Duodenal mucosa (tissue), 2 donors: ENCODE results near the gene PTPRN2.
A peak's percentile ranks its signal among the peaks of the same experiment; 100 is the strongest.
"Not testable (repeated sequence)": the region's sequence is repeated elsewhere in the genome, so short reads cannot be mapped to it uniquely, and the experiment has no call there.

Experiments used
- H3K27ac ChIP-seq: one replicate; pipeline ENCODE4 v1.7.0; 2013; ENCODE audit warnings: low read depth, low read length
- H3K27me3 ChIP-seq, 2 donors: one replicate each; pipeline ENCODE4 v1.7.0; 2013; ENCODE audit warnings: low read length in 2 of 2, control low read depth in 1 of 2; ENCODE audit not compliant: insufficient read depth in 2 of 2, control insufficient read depth in 1 of 2
- H3K36me3 ChIP-seq, 2 donors: one replicate each; pipeline ENCODE4 v1.7.0; 2013; ENCODE audit warnings: low read length in 2 of 2, control low read depth in 1 of 2; ENCODE audit not compliant: insufficient read depth in 2 of 2, control insufficient read depth in 1 of 2
- H3K4me1 ChIP-seq, 2 donors: one replicate each; pipeline ENCODE4 v1.7.0; 2013; ENCODE audit warnings: low read length in 2 of 2, control low read depth in 1 of 2; ENCODE audit not compliant: insufficient read depth in 2 of 2, control insufficient read depth in 1 of 2
- H3K4me3 ChIP-seq, 2 donors: one replicate each; pipeline ENCODE4 v1.7.0; 2013; ENCODE audit warnings: low read length in 2 of 2, low read depth in 1 of 2
- H3K9ac ChIP-seq, 2 donors: one replicate each; pipeline ENCODE4 v1.7.0; 2013; ENCODE audit warnings: low read length in 2 of 2, low read depth in 1 of 2
- H3K9me3 ChIP-seq, 2 donors: one replicate each; pipeline ENCODE4 v1.7.0; 2013; ENCODE audit warnings: low read length in 2 of 2, control low read depth in 1 of 2; ENCODE audit not compliant: control insufficient read depth in 1 of 2

Gene PTPRN2

DNA sequence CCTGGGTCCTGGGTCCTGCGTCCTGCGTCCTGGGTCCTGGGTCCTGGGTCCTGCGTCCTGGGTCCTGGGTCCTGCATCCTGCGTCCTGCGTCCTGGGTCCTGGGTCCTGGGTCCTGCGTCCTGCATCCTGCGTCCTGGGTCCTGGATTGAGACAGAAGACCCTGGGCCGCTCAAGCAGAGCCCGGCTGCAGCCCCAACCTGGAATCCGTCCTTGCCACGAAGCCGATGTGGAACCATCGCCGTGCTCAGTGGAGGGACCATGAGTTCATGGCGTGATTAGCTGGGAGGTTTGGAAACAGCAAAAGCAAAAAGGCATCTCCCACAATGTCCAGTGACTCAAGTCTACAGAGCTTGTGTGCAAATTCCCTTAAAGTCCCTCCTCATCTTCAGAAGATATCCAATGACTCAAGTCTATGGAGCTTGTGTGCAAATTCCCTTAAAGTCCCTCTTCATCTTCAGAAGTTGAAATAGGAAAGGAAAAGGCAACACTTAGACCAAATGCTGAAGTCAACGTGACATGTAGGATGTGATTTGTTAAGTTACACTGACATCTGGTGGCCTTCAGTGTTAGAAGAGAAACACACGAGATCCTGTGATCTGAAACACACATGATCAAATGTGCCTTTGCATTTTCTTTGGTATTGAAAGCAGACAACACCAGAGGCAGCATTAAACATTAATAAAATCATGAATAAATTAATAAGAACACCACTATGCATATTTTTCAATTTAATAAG, 179.9 kb downstream of the PTPRN2 start:
- H3K4me1 ChIP-seq, result peaks cover 5 to 6% of the 10 kb centered on the region in 2 donors
- no peaks in the 10 kb centered on the region for H3K27me3 ChIP-seq
- no peak overlapping the region for H3K9ac ChIP-seq
- no peaks in the 10 kb centered on the region for H3K9me3 ChIP-seq
- H3K36me3 ChIP-seq, result no peaks in the 10 kb centered on the region
- H3K27ac ChIP-seq, result no peak overlapping the region
- no peak overlapping the region for H3K4me3 ChIP-seq

DNA sequence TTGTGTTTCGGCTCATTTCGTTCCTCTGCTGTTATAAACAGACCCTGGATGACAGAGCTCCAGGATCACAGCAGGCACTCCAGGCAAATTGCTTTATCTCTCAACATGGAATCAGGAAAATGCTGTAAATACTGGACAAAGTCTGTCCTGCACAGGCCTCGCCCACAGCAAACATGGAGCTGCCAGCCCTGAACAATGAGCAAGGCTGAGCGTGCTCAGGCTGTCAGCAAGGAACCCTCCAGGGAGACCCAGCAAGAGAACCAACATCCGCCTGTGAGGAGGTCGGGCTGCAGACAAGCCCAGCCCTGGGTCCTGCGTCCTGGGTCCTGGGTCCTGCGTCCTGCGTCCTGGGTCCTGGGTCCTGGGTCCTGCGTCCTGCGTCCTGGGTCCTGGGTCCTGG, 180.8 kb downstream of the PTPRN2 start:
- Histone ChIP-seq H3K9ac (no peak overlapping the region), H3K4me3 (peak overlapping the region; percentile 36 to 43), H3K4me1 (peaks cover 5 to 6% of the 10 kb centered on the region in 2 donors), H3K36me3 (no peaks in the 10 kb centered on the region), H3K27ac (no peak overlapping the region), H3K27me3 (no peaks in the 10 kb centered on the region), H3K9me3 (no peaks in the 10 kb centered on the region)

DNA sequence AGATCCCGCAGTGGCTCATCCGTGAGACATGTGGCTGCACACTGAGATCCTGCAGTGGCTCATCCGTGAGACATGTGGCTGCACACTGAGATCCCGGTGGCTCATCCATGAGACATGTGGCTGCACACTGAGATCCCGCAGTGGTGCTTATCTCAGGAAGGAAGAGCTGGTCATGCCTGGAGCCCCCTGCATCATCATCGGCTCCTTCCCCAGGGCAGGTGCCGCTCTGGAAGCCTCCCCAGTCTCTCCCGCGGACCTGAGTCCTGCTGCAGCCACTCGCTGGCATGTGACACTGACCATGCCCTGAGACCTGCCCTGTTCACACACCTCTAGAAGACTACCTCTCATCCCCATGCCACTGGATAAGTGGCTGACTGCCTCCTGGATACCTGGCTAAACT, 181.3 kb downstream of the PTPRN2 start:
- Histone ChIP-seq H3K4me3 (peak overlapping the region; percentile 36 to 43), H3K27me3 (no peaks in the 10 kb centered on the region), H3K9me3 (no peaks in the 10 kb centered on the region), H3K9ac (no peak overlapping the region), H3K27ac (no peak overlapping the region), H3K4me1 (peaks cover 5 to 6% of the 10 kb centered on the region in 2 donors), H3K36me3 (no peaks in the 10 kb centered on the region)

DNA sequence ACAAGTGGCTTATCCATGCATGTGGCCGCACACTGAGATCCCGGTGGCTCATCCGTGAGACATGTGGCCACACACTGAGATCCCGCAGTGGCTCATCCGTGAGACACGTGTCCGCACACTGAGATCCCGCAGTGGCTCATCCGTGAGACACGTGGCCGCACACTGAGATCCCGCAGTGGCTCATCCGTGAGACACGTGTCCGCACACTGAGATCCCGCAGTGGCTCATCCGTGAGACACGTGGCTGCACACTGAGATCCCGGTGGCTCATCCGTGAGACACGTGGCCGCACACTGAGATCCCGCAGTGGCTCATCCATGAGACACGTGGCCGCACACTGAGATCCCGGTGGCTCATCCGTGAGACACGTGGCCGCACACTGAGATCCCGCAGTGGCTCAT, 181.9 kb downstream of the PTPRN2 start:
- H3K4me1 ChIP-seq, H3K9me3 ChIP-seq, H3K4me3 ChIP-seq, H3K27ac ChIP-seq, H3K27me3 ChIP-seq, H3K36me3 ChIP-seq, H3K9ac ChIP-seq: not testable (repeated sequence)

DNA sequence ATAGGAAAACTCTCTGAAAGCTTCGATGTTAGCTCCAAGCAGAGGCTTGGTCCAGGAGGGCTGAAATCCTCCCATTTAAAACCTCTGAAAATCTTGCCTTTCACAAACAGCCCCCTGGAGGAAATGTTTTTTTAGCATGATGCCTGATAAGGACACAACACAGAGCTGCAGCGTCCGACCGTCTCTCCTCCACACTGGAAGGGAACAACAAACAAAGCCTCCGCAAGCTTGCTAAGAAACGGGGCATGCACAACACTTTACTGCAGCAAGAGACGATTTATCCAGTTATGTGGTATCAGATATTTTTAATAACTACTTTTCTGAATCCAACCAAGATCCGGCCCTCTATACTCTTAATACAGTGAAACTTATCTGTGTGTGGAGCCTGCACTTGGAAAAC, 182.3 kb downstream of the PTPRN2 start:
- H3K27ac ChIP-seq, result no peak overlapping the region
- H3K9me3 ChIP-seq, result no peaks in the 10 kb centered on the region
- no peak overlapping the region for H3K4me3 ChIP-seq
- peaks cover 5 to 6% of the 10 kb centered on the region in 2 donors for H3K4me1 ChIP-seq
- H3K36me3 ChIP-seq, result no peaks in the 10 kb centered on the region
- no peaks in the 10 kb centered on the region for H3K27me3 ChIP-seq
- H3K9ac ChIP-seq, result no peak overlapping the region

DNA sequence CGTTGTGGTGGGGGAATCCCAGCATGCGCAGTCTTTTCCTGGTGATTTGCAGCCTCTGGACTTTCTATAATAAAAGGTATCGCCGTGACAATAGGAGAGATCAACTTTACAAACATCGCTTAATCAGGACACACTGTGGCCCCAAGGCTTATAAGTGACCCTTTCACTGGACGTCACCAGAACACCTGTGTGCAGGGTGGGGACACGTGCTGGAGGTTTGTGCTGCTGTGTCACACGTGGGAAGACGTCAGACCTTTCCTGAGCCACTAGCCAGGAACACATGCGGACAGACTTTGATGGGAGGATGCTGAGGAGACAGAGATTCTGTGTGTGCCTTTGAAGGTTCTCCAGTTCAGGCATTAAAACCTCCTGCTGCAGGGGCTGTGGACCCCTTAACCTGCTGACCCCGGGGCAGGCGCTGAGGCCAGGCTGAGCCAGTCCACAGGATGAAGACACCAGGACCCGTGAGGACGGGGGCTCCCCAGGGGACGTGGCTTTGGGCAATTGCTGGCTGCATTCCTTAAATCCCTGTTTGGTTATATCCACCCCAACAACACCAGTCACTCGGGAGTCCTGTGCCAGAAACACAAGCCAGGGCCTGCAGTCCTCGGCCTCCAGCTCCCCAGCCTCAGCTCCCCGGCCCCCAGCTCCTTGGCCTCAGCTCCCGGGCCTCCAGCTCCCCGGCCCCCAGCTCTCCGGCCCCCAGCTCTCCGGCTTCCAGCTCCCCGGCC, 183.4 kb downstream of the PTPRN2 start:
- H3K27me3 ChIP-seq, result no peaks in the 10 kb centered on the region
- H3K9ac ChIP-seq, result no peak overlapping the region
- H3K9me3 ChIP-seq, result no peaks in the 10 kb centered on the region
- no peak overlapping the region for H3K27ac ChIP-seq
- H3K36me3 ChIP-seq, result no peaks in the 10 kb centered on the region
- peaks cover 5 to 6% of the 10 kb centered on the region in 2 donors for H3K4me1 ChIP-seq
- no peak overlapping the region for H3K4me3 ChIP-seq

DNA sequence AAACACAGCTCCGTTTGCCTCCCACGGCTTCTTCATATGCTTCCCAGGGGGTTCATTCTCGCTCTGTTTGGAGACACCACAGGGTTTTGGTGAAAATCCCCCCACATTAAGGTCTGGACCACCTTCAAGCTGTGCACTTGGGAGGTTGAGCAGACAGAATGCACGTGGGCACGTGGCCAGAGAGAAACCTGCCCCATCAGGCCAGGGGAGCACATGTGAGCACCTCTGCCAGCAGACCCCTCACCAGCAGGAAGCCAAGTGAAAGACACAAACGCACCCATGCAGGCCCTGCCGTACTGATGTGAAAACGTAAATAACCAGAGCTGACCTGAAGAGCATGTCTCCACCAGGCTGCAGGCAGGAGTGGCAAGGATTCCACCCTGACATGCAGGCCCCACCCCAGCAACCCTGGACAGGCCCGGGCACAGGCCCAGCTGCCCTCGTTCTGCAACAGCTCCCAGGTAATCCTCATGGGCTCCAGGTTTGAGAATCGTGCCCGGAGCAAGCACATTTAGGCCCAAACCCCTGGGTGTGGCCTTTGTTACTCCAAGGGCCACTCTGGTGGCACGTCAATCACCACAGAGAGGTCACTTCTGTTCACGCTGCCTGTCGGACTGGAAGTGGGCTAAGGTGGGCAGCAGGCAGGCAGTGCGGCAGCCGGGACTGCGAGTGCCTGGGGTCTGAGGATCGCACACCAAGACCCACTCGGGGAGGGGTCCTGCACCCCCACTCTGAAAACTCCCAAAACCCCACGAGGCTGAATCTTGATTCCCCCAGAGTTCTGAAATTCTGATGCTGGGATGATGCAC, 184.4 kb downstream of the PTPRN2 start:
- no peak overlapping the region for H3K9ac ChIP-seq
- no peak overlapping the region for H3K4me3 ChIP-seq
- peaks cover 0 to 5% of the 10 kb centered on the region in 2 donors for H3K9me3 ChIP-seq
- peaks cover 5 to 6% of the 10 kb centered on the region in 2 donors for H3K4me1 ChIP-seq
- no peak overlapping the region for H3K27ac ChIP-seq
- H3K36me3 ChIP-seq, result no peaks in the 10 kb centered on the region
- no peaks in the 10 kb centered on the region for H3K27me3 ChIP-seq

DNA sequence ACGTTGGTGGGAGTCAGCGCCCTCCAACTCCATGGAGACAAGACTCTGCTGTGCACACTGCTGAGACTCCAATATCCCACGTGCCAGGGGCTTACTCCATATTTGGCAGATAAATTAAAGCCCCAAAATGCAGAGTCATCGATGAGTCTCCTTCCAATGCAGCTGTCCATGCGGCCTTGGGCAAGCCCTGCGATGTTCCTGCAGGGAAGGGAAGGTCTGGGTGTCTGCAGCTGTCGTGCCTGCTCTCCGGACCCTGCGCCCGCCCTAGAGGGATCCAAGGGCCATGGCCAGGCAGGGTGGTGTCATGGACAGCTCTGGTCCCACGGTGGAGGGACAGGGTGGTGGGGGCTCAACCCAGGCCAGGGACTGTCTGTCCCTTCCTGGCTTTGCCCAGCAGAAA, 185.2 kb downstream of the PTPRN2 start:
- no peak overlapping the region for H3K9ac ChIP-seq
- H3K27ac ChIP-seq, result no peak overlapping the region
- H3K36me3 ChIP-seq, result no peaks in the 10 kb centered on the region
- peaks cover 5 to 6% of the 10 kb centered on the region in 2 donors for H3K4me1 ChIP-seq
- peaks cover 0 to 5% of the 10 kb centered on the region in 2 donors for H3K9me3 ChIP-seq
- H3K4me3 ChIP-seq, result no peak overlapping the region
- no peaks in the 10 kb centered on the region for H3K27me3 ChIP-seq

DNA sequence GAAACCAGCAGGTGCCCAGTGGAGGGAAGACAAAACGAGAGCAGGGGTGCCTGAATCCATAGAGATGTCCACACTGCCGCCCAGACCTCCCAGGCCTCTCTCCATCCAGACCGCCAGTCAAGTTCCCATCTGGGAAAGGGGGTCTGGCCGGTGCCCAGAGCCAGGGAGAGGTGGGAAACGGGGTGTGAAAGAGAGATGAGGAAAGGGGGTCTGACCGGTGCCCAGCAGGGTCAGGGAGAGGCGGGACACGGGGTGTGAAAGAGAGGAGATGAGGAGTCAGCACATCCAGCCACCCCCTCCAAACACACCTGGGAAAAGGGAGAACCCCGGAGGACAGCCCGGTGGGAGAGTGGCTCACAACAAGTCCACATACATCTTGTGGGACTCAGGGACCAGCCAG, 185.8 kb downstream of the PTPRN2 start:
- no peaks in the 10 kb centered on the region for H3K36me3 ChIP-seq
- no peaks in the 10 kb centered on the region for H3K27me3 ChIP-seq
- H3K9me3 ChIP-seq, result peaks cover 0 to 5% of the 10 kb centered on the region in 2 donors
- H3K27ac ChIP-seq, result no peak overlapping the region
- H3K9ac ChIP-seq, result no peak overlapping the region
- peaks cover 5 to 6% of the 10 kb centered on the region in 2 donors for H3K4me1 ChIP-seq
- H3K4me3 ChIP-seq, result no peak overlapping the region

DNA sequence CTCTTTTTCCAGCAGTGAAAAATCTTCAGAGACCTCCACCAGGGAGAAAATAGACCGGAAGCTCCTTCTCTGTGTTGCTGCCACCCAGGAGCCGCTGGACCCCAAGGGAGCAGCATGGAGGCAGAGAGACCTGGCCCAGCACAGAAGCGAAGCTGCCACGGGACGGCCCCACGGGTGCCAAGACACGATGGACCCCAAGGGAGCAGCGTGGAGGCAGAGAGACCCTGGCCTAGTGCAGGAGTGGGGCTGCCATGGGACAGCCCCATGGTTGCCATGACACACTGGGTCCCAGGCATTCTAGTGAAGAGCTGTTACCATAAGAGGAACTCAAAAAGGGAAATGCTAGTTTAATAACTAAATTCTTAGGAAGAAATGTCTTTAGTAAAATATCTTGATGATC, 186.3 kb downstream of the PTPRN2 start:
- H3K27me3 ChIP-seq, result no peaks in the 10 kb centered on the region
- H3K9me3 ChIP-seq, result peaks cover 0 to 5% of the 10 kb centered on the region in 2 donors
- H3K9ac ChIP-seq, result no peak overlapping the region
- no peak overlapping the region for H3K27ac ChIP-seq
- no peaks in the 10 kb centered on the region for H3K36me3 ChIP-seq
- H3K4me1 ChIP-seq, result peaks cover under 1 to 2% of the 10 kb centered on the region in 2 donors
- no peak overlapping the region for H3K4me3 ChIP-seq
